Type B pancreatic cell (in vitro differentiated cells): ENCODE measurements around the gene TUT4. TPM values are rescaled to one million over a fixed set of nuclear protein-coding genes. Genes with fewer than 3 reads are reported as not detected.

Source experiments
- DNase-seq: peaks from one replicate; pipeline ENCODE4 v3.0.0; 2021; ENCODE audit warnings: mixed read lengths; ENCODE audit not compliant: unreplicated experiment; ENCODE audit errors: extremely low spot score
- H3K27ac Mint-ChIP-seq: 2 replicates; pipeline ENCODE4 v1.8.0; 2021; ENCODE audit warnings: mild to moderate bottlenecking, mixed read lengths
- H3K27me3 Mint-ChIP-seq: 2 replicates; pipeline ENCODE4 v1.8.0; 2021; ENCODE audit warnings: mixed read lengths
- H3K36me3 Mint-ChIP-seq: 2 replicates; pipeline ENCODE4 v1.8.0; 2021; ENCODE audit warnings: mixed read lengths
- H3K4me1 Mint-ChIP-seq: one replicate; pipeline ENCODE4 v1.8.0; 2021; ENCODE audit warnings: mixed read lengths; ENCODE audit not compliant: unreplicated experiment
- H3K4me3 Mint-ChIP-seq: 2 replicates; pipeline ENCODE4 v1.8.0; 2021; ENCODE audit warnings: mild to moderate bottlenecking, mixed read lengths
- H3K9me3 Mint-ChIP-seq: 2 replicates; pipeline ENCODE4 v1.8.0; 2021; ENCODE audit warnings: mixed read lengths
- CTCF ChIP-seq: fragments of 200-600 bp; sonication (generic); conservative IDR thresholded peaks from 2 replicates; pipeline ENCODE4 v1.5.0; 2021; ENCODE audit warnings: antibody characterized with exemption, mild to moderate bottlenecking
- long read RNA-seq: library from polyadenylated mRNA; unstranded; transcript quantifications from one replicate; pipeline ENCODE4 v2.0.0, GENCODE V29; 2020
- total RNA-seq: library from RNA; stranded (reverse); gene quantifications from 2 replicates; pipeline ENCODE4 v1.2.1, GENCODE V29; 2021; ENCODE audit warnings: low replicate concordance

Gene TUT4, protein sequence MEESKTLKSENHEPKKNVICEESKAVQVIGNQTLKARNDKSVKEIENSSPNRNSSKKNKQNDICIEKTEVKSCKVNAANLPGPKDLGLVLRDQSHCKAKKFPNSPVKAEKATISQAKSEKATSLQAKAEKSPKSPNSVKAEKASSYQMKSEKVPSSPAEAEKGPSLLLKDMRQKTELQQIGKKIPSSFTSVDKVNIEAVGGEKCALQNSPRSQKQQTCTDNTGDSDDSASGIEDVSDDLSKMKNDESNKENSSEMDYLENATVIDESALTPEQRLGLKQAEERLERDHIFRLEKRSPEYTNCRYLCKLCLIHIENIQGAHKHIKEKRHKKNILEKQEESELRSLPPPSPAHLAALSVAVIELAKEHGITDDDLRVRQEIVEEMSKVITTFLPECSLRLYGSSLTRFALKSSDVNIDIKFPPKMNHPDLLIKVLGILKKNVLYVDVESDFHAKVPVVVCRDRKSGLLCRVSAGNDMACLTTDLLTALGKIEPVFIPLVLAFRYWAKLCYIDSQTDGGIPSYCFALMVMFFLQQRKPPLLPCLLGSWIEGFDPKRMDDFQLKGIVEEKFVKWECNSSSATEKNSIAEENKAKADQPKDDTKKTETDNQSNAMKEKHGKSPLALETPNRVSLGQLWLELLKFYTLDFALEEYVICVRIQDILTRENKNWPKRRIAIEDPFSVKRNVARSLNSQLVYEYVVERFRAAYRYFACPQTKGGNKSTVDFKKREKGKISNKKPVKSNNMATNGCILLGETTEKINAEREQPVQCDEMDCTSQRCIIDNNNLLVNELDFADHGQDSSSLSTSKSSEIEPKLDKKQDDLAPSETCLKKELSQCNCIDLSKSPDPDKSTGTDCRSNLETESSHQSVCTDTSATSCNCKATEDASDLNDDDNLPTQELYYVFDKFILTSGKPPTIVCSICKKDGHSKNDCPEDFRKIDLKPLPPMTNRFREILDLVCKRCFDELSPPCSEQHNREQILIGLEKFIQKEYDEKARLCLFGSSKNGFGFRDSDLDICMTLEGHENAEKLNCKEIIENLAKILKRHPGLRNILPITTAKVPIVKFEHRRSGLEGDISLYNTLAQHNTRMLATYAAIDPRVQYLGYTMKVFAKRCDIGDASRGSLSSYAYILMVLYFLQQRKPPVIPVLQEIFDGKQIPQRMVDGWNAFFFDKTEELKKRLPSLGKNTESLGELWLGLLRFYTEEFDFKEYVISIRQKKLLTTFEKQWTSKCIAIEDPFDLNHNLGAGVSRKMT (N-terminal part only)
- total RNA-seq = 69.4 and 108 TPM in 2 replicates
- long read RNA-seq, partial matches to known transcripts = 49 of 66 reads
- long read RNA-seq, other reads (novel, unspliced or antisense) = 14 of 66 reads

DNA sequence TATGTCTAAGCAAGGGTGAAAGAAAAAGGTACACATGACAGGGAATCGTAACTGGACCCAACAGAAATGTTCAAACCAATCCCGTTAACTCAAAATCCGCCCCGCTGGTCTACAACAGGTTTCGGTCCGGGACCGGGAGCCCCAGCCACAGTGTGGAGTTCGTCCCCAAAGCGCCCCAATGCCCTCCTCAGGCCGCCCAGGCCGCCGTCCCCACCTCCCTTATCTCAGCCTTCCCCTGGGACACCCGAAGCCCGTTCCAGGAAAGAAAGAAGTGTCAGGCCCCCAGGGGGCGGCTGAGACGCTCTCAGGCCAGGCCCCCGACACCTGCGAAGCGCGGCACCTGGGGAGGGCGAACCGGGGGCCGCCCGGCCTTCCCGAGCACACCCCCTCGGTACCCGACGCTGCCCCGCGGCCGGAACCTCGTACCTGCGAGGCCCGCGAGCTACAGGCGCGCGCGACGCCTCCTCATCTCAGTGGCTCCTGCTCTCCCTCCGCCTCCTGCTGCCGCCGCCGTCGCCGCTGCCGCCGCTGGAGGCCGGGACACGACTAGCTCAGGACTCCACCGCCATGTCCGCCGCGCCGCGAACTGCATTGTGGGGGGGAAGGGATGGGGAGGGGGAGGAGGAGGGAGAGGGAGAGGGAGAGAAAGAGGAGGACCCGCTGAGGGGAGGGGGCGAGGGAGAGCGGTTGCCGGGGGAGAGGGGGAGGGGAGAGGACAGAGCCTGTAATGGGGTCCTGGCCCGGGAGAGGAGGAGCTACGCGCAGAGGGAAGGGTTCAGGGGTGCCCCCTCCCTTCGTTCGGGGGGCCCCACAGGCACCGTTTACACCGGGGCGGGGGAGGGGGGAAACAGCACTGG lies at the start of gene TUT4:
Gene TUT4 (minus strand): TSS at position 588 of the 857 bp plus-strand sequence. CDS start 26,812 bp downstream, outside the sequence.
- Mint-ChIP-seq H3K27me3 (no peaks in the 10 kb centered on the region), H3K27ac (peak within 1 kb of the TSS; percentile 87), H3K36me3 (peaks cover 4% of the 10 kb centered on the region), H3K4me1 (peaks cover 29% of the 10 kb centered on the region), H3K9me3 (no peaks in the 10 kb centered on the region), H3K4me3 (peak within 1 kb of the TSS; percentile 90)
- peak; percentile 22 for TF ChIP-seq CTCF
- peak; percentile 89 for DNase-seq

- peaks cover 12% of the 10 kb centered on the region for H3K36me3 Mint-ChIP-seq
- no peaks in the 10 kb centered on the region for H3K9me3 Mint-ChIP-seq
- peak; percentile 70 for DNase-seq
- peaks cover 22% of the 10 kb centered on the region for H3K4me1 Mint-ChIP-seq
- no peak for TF ChIP-seq CTCF
- H3K27me3 Mint-ChIP-seq = peaks cover 15% of the 10 kb centered on the region
- peak within 1 kb of the TSS; percentile 85 for H3K27ac Mint-ChIP-seq
- peak within 1 kb of the TSS; percentile 87 for H3K4me3 Mint-ChIP-seq
These were observed 49.3 kb upstream of the TUT4 start, which contains the start of gene GPX7 for GRCh38 chr1:52601991-52602855. GPX7 (plus strand) TSS chr1:52602371; CDS start chr1:52602410, 39 bp downstream.

- Mint-ChIP-seq H3K27ac (peak overlapping the region; percentile 48), H3K27me3 (peaks cover 15% of the 10 kb centered on the region), H3K4me3 (peak overlapping the region; percentile 84), H3K36me3 (peaks cover 8% of the 10 kb centered on the region), H3K4me1 (peaks cover 21% of the 10 kb centered on the region), H3K9me3 (no peaks in the 10 kb centered on the region)
- no peak for TF ChIP-seq CTCF
- DNase-seq = no peak
These were observed 48.6 kb upstream of the TUT4 start for GRCh38 chr1:52601519-52601918.

- no peak for DNase-seq
- Mint-ChIP-seq H3K27ac (no peak overlapping the region), H3K9me3 (no peaks in the 10 kb centered on the region), H3K4me3 (no peak overlapping the region), H3K4me1 (peaks cover 21% of the 10 kb centered on the region), H3K27me3 (peaks cover 15% of the 10 kb centered on the region), H3K36me3 (peaks cover 4% of the 10 kb centered on the region)
- TF ChIP-seq CTCF = no peak
These were observed 47.8 kb upstream of the TUT4 start for GRCh38 chr1:52600533-52601179.
